Left kidney (tissue), 2 donors: ENCODE results near the gene SIRT3. TPM values are rescaled to one million over a fixed set of nuclear protein-coding genes. Genes with fewer than 3 reads are reported as not detected.
"Not testable (repeated sequence)": the region's sequence is repeated elsewhere in the genome, so short reads cannot be mapped to it uniquely, and the experiment has no call there.

Experiments used
- DNase-seq: peaks from one replicate; pipeline ENCODE4 v3.0.0-alpha.2; 2013
- polyA plus RNA-seq: library from polyadenylated mRNA; unstranded; fragments of 120-200 nt; gene quantifications from one replicate; pipeline ENCODE4 v1.2.1, GENCODE V29; 2013; ENCODE audit not compliant: insufficient read length

Gene SIRT3
- polyA plus RNA-seq, 1 donor = 38.4 TPM

DNA sequence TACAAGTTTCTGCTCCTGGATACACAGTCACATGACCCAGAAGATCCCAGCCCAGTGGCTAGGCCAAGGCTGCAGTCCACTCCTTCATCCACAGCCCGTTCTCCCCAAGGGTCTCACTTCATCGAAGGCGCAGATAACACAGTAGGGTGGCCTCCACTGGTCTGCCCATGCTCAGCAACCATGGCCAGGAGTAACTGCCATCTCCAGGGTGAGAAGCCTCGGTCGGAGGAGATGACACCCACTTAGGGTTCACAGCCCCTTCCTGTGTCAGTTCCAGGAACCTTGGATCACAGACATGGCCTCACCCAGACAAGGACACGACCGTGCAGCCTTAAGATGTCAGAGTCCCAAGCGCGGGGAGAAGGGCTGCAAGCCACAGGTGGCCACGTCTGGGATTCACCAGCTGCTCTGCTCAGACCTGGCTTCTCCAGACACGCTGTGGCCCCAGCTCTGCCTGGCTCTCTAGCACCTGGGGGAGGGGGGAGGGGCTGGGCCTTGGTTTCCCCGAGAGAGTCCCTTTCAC is 31.5 kb downstream of the SIRT3 start:
- DNase-seq = no peak

DNA sequence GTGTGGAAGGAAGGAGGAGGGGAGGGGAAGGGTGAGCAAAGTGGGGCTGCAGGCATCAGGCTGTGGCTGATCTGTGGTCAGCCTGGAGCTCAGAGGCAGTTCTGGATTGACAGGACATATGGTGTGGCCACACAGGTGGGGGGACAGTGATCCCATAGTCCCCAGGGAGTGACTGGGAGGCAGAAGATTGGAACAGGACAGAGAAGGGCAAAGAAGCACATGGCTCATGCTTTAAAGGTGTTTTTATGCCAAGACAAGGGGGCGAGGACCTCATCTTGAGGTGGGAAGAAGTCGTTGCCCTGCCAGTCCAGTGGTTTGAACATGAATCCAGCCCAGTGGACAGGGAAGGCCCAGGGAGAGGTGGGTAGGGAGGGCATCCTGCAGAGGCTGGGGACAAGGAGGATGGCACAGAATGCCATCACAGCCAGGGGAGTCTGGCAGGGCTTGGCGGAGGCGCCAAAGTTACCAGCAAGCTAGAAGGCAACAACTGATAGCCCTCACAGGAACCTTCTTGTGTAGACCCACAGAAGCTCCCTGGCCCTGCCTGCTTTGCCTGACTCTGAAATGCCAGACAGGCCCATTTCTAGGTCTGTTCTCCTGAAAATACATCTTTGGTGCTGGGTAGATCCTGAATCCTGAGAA is 32.1 kb downstream of the SIRT3 start:
- DNase-seq = no peak

DNA sequence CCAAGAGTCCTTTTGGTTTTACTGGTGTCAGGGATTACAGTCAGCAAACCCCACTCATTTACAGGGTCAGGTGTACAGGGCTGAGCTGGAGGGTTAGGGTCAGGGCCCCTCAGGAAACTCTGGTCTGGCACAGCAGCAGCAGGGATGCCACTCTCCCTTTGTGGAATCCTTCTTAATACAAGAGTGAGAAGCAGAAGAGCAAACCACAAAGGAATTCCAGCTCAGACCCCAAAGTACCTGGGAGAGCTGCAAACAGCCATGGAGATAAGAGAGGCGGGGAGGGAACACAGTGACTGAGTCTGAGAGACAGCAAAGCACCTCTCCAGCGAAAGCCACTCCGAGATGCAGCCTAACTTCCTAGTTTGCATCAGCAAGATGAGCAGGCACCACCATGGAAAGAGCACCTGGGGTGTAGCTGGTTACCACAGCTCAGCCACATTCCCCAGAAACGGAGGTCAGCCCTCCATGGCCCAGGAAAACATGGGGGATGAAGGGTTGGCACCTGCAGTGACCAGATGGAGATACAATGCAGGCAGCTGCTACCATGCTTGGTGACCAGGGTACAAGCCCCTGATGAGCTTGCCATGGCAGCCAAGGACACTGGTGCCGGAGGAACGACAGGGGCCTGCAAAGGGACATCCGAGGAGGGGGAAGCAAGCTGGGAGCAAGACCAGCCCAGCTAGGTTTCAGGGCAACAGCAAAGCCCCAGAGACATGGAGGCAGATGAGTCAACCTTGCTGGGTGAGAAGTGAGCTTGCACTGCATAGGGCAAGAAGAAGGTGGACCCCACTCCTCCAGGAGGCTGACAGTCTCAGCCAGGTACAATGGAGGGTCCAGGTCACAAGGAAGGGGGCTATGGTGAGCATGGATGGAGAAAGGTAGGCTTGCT is 32.8 kb downstream of the SIRT3 start:
- DNase-seq = no peak

DNA sequence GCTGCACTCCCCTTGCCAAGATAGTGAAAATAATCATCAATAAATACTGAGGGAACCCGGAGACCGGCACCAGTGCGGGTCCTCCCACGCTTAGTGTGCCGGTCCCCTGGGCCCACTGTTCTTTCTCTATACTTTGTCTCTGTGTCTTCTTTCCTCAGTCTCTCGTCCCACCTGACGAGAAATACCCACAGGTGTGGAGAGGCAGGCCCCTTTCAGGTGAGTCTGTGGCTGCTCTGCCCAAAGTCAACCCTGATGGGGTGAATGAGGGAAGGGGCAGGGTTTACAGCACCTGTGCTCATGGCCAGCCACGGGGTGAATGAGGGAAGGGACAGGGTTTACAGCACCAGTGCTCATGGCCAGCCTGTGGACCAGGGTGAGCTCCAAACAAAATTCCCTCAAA is 33.7 kb downstream of the SIRT3 start:
- DNase-seq = no peak

DNA sequence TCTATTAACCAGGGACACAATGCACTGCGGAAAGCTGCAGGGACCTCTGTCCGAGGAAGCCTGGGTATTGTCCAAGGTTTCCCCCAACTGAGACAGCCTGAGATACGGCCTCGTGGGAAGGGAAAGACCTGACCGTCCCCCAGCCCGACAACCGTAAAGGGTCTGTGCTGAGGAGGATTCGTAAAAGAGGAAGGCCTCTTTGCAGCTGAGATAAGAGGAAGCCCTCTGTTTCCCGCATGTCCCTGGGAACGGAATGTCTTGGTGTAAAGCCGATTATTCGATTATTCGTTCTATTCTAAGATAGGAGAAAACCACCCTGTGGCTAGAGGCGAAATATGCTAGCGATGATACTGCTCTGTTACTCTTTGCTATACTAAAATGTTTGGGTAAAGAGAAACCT is 34.2 kb downstream of the SIRT3 start:
- no peak for DNase-seq

DNA sequence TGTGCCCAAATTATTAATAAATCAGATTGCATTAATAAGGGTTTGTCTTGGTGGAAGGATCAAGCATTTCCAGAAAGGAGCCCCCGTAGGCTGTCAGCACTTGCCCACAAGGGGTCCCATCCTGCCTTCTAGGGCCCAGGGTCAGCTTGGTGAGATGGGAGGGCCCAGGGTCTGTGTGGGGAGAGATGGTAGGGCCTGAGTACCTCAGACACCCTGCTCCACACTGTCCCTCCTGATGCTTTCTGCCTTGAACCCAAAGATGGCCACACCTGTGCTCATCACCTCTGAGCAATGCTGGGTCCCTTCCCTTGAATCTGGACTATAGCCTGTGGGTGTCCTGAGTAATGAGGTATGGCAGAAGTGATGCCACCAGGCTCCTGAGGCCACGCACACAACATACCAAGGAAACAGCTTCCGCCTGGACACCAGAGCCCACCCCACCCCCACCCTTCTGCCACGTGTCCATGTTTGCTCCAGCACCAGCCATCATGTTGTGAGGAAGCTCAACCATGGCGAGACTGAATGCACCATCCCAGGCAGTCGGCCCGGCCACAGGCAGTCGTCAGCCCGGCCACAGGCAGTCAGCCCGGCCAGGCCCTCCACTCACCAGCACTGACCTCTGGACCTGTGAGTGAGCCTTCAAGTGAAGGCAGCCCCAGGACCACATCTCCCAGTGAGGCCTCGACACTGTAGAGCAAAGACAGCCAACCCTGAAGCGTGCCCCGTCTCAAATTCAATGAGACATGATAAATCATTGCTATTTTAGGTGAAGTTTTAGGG is 35.7 kb downstream of the SIRT3 start:
- DNase-seq = no peak

DNA sequence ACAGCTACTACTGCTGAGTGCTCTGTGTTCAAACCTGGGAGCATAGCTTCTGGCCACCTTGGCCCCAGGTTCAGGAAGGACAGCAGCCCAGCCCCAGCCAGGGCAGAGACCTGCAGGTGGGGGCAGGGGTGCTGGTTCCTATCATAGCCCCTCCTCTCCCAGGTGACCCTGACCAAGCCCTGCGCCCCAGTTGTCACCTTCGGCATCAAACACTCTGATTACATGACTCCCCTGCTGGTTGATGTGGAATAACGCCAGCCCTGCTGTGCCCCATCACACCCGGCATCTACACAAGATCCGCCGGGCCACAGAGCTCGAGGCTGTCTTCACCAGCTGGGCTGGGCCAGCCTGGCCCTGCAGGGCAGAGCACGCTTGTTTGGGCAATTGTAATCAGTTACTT is 36.4 kb downstream of the SIRT3 start:
- DNase-seq = no peak

DNA sequence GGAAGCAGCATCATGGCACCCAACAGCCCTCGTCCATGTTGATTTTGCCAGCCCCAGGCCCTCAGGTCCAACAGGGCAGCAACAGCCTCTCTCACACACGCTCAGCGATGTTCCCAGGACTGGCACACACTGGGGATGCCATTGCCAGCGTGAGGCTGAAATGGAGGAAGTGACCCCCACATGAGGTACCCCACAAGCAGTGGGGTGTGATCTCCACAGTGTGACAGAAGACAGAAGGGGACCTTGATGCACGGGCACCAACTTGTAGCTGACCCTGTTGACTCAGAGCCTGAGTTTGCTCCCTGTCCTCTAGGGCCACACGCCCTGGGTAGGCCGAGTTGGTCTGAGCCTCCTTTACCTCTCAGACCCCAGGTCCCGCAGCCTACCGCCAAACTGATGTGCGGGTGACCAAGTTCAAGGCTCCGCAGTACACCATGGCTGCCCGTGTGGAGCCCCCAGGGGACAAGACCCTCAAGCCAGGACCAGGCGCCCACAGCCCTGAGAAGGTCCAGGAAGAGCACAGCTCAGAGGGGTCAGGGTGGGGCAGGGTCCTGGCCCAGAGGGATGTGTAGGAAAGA is 37.0 kb downstream of the SIRT3 start:
- DNase-seq = no peak

DNA sequence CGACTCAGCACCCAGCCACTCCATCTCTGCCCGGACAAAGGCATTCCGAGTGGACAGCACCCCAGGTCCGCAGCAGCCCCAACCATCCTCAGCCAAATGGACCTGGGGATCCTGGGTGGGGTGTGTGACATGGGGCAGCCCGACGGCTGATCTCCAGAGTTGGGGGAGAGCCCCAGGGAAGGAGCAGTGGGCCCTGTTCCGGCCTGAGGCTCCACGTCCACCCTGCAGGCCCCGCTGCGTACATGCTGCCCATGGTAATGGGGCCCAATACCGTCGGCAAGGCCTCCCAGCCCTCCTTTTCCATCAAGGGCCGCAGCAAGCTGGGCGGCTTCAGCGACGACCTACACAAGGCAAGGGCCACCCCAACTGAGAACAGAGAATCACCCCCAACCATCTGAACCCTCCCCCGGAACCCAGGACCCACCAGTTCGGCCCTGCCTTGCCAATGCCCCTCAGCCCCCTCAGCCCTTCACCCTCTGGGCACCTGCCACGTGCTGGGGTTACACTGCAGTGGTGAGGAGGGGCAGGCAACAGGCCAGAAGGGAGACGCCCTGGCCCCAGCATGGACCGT is 37.8 kb downstream of the SIRT3 start:
- no peak for DNase-seq

DNA sequence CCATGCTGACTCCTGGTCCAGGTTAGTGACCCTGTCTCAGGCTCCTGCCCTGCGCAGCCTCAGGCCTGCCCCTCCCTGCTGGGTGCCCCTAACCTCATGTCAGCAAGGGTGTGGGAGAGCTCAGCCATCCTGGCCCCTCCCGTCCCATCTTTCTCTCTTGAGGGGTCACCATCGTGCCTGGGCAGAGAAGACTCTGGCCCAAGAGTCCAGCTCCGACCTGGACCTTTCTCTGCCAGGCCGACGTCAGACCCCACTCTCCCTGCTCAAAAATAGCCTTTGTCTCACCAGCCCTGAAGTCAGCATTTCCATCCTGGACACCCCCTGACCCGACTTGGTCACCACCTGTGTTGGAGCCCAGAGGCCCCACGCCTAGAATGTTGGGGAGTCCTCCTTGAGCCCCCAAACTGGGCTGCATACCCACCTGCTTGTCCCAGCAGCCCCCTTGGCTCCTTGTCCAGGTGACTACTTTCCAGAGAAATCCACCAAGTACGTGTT is 38.4 kb downstream of the SIRT3 start:
- DNase-seq = no peak

DNA sequence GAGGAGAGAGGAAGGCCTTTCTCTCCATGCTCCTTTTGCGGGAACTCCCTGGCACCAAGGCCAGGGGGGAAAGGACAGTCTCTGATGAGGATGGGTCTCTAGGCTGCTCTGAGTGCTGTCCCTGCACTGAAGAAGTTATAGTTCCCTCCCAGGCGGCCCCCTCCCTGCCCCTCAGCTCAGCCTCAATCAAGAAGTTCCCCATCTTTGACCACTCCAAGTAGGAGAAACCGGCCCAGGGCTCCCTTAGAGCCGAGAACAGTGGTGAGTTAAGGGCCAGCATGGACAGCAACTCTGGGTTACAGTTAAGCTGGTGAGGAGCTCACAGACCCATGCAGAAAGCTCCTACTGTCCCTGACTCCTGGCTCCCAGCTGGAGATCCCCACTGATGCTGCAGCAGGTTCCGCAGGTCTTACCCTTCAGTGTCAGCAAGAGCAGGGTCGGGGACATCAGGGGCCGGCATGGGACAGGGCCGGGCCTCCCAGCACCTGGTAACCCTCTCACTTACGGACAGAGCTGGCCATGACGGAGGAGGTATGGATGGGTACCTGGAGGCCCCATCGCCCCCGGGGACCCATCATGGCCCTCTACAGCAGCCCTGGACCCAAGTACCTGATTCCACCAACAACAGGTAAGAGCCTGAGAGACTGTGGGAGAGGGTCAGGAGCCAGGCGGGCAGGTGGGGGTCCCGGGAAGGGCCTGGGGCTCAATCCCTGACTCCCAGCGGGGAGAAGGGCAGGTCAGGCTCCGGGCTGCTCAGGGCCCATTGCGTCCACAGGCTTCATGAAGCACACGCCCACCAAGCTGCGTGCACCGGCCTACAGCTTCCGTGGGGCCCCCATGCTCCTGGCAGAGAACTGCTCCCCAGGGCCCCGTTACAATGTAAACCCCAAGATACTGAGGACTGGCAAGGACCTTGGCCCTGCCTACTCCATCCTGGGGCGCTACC is 39.1 kb downstream of the SIRT3 start:
- no peak for DNase-seq

DNA sequence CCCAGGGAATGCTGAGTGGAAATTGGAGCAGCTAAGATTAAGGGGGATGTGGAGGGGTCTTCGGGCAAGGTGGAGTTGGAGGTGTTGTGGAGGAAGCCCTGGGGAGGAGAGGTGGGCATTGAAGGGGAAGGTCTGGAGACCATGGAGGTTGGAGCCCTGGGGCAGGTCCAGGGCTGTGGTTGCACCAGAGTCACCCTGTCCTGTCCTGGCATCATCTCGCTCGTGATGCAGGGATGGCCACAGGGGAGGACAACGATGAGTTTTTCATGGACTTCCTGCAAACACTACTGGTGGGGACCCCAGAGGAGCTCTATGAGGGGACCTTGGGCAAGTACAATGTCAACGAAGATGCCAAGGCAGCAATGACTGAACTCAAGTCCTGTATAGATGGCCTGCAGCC is 42.7 kb downstream of the SIRT3 start:
- DNase-seq = not testable (repeated sequence)

DNA sequence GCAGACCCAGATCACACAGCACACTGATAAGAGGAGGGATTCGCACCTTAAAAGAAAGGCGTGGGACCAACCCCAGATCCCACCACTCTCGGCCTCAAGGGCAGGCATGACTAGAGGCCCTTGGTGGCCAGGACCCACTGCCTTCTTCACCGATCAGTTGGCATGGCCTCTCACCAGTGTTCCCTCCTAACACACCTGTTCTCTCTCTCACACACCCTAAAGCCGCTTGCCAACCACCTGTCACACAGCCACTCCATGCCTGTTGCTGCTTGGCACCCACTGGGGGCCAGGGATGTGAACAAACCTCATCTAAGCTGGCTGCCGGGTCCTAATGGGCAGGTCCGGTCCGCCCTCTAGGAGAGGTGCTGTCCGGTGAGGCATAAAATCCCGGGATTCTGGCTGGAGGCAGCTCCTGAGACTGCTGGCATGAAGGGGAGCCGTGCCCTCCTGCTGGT is 43.4 kb downstream of the SIRT3 start, which contains the start of gene SCGB1C1:
TSS of gene SCGB1C1 (plus strand) at position 405 of the 455 bp plus-strand sequence. CDS start at position 427, 22 bp downstream.
- DNase-seq = not testable (repeated sequence)

DNA sequence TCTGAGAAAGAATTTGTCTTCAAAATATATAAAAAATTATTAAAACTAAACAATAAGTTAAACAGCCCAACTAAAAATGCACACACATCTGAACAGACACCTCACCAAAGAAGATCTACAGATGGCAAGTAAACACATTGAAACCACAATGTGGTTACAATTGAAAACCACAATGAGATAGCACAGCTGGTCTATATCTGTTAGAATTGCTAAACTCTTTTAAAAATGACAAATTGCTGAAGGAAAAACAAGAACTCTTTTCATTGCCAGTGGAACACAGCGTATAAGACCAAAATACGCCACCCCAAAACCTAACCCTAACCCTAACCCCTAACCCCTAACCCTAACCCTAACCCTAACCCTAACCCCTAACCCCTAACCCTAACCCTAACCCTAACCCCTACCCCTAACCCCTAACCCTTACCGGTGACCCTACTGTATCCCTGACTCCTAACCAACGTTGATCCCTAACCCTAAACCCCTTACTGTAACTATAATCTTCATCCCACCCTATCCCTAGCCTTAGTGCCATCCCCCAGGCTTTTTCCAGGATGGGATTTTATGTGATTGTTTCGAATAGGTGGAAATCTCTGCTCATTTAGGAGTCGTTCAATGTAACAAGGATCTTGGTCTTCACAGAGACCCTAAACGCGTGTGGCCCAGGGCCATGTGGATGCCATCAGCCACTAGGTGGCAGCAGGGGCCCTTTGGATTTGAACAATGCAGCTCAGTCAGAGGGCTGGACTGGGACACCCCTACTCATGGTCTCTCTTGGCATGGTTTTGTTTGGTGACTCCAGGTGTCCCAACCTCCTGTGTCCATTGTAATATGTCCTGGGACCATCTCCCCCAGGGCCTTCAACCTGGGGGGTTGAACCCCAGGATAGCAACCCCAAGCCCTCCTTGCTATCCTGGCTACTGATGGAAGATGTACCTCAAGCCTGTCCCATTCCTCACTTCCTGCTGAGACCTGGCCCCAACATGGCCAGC is 44.4 kb downstream of the SIRT3 start:
- not testable (repeated sequence) for DNase-seq

DNA sequence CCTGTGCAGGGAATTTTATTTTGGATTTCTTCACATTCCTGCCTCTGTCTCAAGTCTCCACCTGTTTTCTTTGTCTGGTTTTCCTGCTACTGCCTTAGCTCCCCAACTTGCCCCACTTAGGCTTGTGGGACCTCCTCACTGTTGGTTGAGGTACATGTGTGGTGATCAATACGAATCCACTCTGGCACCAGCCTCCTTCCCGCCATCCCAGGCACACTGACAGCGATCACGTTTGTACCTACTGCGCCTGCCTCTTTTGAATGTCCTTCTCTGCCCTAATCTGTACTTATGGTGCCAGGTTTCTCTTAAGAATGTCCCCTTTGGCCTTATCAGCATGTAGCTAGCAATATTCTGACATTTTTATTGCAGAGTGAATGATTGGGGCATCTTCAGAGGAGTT is 45.6 kb downstream of the SIRT3 start:
- not testable (repeated sequence) for DNase-seq

DNA sequence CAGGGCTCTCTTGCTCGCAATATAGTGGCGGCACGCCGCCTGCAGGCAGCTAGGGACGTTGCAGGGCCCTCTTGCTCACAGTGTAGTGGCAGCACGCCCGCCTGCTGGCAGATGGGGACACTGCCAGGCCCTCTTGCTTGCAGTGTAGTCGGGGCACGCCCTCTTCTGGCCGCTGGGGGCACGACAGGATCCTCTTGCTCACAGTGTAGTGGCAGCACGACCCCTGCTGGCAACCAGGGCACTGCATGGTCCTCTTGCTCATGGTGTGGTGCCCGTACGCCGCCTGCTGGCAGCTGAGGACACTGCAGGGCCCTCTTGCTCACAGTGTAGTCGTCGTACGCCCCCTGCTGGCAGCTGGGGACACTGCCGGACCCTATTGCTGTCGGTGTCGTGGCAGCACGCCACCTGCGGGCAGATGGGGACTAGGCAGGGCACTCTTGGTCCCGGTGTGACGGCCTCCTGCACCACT is 46.3 kb downstream of the SIRT3 start:
- DNase-seq = not testable (repeated sequence)

DNA sequence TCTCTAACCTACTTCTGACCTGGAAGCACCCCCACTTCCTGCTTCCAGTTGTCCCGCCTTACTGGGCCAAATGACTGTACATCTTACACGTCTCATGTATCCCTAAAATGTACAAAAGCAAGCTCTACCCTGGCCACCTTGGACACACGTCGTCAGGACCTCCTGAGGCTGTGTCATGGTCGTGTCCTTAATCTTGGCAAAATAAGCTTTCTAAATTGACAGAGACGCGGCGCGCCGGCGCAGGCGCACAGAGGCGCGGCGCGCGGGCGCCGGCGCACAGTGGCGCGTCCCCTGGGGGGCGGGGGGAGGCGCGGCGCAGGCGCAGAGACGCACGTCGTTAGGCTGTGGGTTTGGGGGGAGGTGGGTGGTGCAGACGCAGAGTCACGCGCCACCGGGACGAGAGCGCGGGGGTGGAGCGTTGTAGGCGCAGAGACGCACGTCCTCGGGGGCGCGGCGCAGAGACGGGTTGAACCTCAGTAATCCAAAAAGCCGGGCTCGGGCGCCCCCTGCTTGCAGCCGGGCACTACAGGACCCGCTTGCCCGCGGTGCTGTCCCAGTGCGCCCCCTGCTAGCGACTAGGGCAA is 46.9 kb downstream of the SIRT3 start:
- not testable (repeated sequence) for DNase-seq

DNA sequence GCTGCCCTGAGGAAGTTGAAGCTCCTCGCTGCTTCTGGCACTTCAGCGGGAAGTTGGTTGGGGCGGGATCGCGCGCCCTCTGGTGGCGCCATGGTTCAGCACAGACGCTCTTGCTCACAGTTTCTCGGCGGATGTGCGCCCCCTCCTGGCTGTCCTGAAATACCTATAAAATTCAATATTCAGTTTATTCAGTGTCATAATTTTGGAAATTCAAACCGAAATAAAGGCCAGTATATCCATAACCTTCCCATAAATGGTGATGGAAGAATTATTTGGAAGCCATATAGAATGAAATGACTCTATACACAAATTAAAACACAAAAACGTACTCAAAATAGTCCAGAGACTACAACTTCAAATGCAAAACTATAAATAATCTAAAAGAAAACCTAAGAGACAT is 55.9 kb downstream of the SIRT3 start:
- not testable (repeated sequence) for DNase-seq
